Skeletal muscle tissue (tissue), 4 donors: ENCODE data around the gene TIMM13. TPM values are rescaled to one million over a fixed set of nuclear protein-coding genes. Genes with fewer than 3 reads are reported as not detected.

Experiments used
- H3K27ac ChIP-seq: one replicate; pipeline ENCODE4 v1.7.0; 2013; ENCODE audit warnings: mild to moderate bottlenecking, low read depth, low read length, inconsistent platforms
- H3K27me3 ChIP-seq, 3 donors: one replicate each; pipeline ENCODE4 v1.7.0; 2013; ENCODE audit warnings: low read length in 3 of 3; ENCODE audit not compliant: control insufficient read depth in 3 of 3, insufficient read depth in 3 of 3
- H3K36me3 ChIP-seq, 3 donors: one replicate each; pipeline ENCODE4 v1.7.0; 2013; ENCODE audit warnings: low read length in 3 of 3; ENCODE audit not compliant: control insufficient read depth in 3 of 3, insufficient read depth in 3 of 3
- H3K4me1 ChIP-seq, 3 donors: one replicate each; pipeline ENCODE4 v1.7.0; 2013; ENCODE audit warnings: low read length in 3 of 3, mild to moderate bottlenecking in 3 of 3; ENCODE audit not compliant: control insufficient read depth in 3 of 3, insufficient read depth in 3 of 3
- H3K4me3 ChIP-seq, 3 donors: one replicate each; pipeline ENCODE4 v1.7.0; 2013; ENCODE audit warnings: low read length in 3 of 3
- H3K9ac ChIP-seq, 3 donors: one replicate each; pipeline ENCODE4 v1.7.0; 2013; ENCODE audit warnings: low read length in 3 of 3, mild to moderate bottlenecking in 3 of 3, moderate library complexity in 2 of 3, low read depth in 1 of 3
- H3K9me3 ChIP-seq, 3 donors: one replicate each; pipeline ENCODE4 v1.7.0; 2013; ENCODE audit warnings: low read length in 3 of 3; ENCODE audit not compliant: control insufficient read depth in 3 of 3
- total RNA-seq: library from RNA; depleted of rRNA; stranded (reverse); fragments of >200 nt; gene quantifications from one replicate; pipeline ENCODE4 v1.2.3, GENCODE V29; 2014
- donor health status: Osteomylitis.

The TIMM13 gene
- total RNA-seq, 1 donor from 2014 or later: 29.7 TPM

- no peaks in the 10 kb centered on the region for H3K36me3 ChIP-seq
- H3K4me3 ChIP-seq: no peak overlapping the region
- H3K9me3 ChIP-seq: no peaks in the 10 kb centered on the region
- H3K4me1 ChIP-seq: peaks cover 0 to 5% (median 0%) of the 10 kb centered on the region in 3 donors
- no peak overlapping the region for H3K9ac ChIP-seq
- no peak overlapping the region for H3K27ac ChIP-seq
- H3K27me3 ChIP-seq: peaks cover 8 to 20% (median 9%) of the 10 kb centered on the region in 3 donors
These were observed 36.2 kb downstream of the TIMM13 start for GRCh38 chr19:2391118-2391725.

GRCh38 chr19:2389594-2389993 lies 37.8 kb downstream of the TIMM13 start:
- H3K9me3 ChIP-seq: no peaks in the 10 kb centered on the region
- no peak overlapping the region for H3K27ac ChIP-seq
- H3K27me3 ChIP-seq: peaks cover 5 to 14% (median 5%) of the 10 kb centered on the region in 3 donors
- peaks cover 0 to 6% (median 4%) of the 10 kb centered on the region in 3 donors for H3K4me1 ChIP-seq
- no peaks in the 10 kb centered on the region for H3K36me3 ChIP-seq
- H3K4me3 ChIP-seq: no peak overlapping the region
- H3K9ac ChIP-seq: no peak overlapping the region

- no peaks in the 10 kb centered on the region for H3K36me3 ChIP-seq
- H3K27ac ChIP-seq: no peak overlapping the region
- no peak overlapping the region for H3K9ac ChIP-seq
- peaks cover 5 to 12% (median 5%) of the 10 kb centered on the region in 3 donors for H3K27me3 ChIP-seq
- peaks cover 5 to 10% (median 8%) of the 10 kb centered on the region in 3 donors for H3K4me1 ChIP-seq
- H3K9me3 ChIP-seq: no peaks in the 10 kb centered on the region
- H3K4me3 ChIP-seq: no peak overlapping the region
These were observed 39.8 kb downstream of the TIMM13 start for GRCh38 chr19:2387367-2388288.

GRCh38 chr19:2385053-2385721 lies 42.2 kb downstream of the TIMM13 start:
- H3K4me3 ChIP-seq: peak overlapping the region in 2 of 3 donors; percentile 52 to 56
- no peaks in the 10 kb centered on the region for H3K36me3 ChIP-seq
- H3K27me3 ChIP-seq: peaks cover 5 to 12% (median 5%) of the 10 kb centered on the region in 3 donors
- no peak overlapping the region for H3K27ac ChIP-seq
- H3K4me1 ChIP-seq: peaks cover 5 to 10% (median 8%) of the 10 kb centered on the region in 3 donors
- peak overlapping the region in 1 of 3 donors; percentile 33 for H3K9ac ChIP-seq
- H3K9me3 ChIP-seq: peaks cover 0 to 3% (median 0%) of the 10 kb centered on the region in 3 donors

- H3K27ac ChIP-seq: no peak overlapping the region
- H3K4me1 ChIP-seq: peaks cover 5 to 10% (median 8%) of the 10 kb centered on the region in 3 donors
- H3K9me3 ChIP-seq: peaks cover 0 to 3% (median 0%) of the 10 kb centered on the region in 3 donors
- H3K27me3 ChIP-seq: peaks cover 0 to 8% (median 4%) of the 10 kb centered on the region in 3 donors
- H3K4me3 ChIP-seq: no peak overlapping the region
- H3K36me3 ChIP-seq: no peaks in the 10 kb centered on the region
- no peak overlapping the region for H3K9ac ChIP-seq
These were observed 44.7 kb downstream of the TIMM13 start for GRCh38 chr19:2382530-2383222.

GRCh38 chr19:2381148-2381820 lies 46.1 kb downstream of the TIMM13 start:
- H3K4me3 ChIP-seq: no peak overlapping the region
- H3K9ac ChIP-seq: no peak overlapping the region
- no peaks in the 10 kb centered on the region for H3K36me3 ChIP-seq
- peaks cover 10 to 15% (median 14%) of the 10 kb centered on the region in 3 donors for H3K4me1 ChIP-seq
- H3K27ac ChIP-seq: no peak overlapping the region
- peaks cover 0 to 4% (median 0%) of the 10 kb centered on the region in 3 donors for H3K27me3 ChIP-seq
- peaks cover 0 to 3% (median 0%) of the 10 kb centered on the region in 3 donors for H3K9me3 ChIP-seq

- H3K4me3 ChIP-seq: no peak overlapping the region
- H3K9ac ChIP-seq: no peak overlapping the region
- no peak overlapping the region for H3K27ac ChIP-seq
- H3K36me3 ChIP-seq: no peaks in the 10 kb centered on the region
- H3K27me3 ChIP-seq: peaks cover 0 to 7% (median 5%) of the 10 kb centered on the region in 3 donors
- H3K4me1 ChIP-seq: peaks cover 10 to 16% (median 14%) of the 10 kb centered on the region in 3 donors
- peaks cover 0 to 3% (median 0%) of the 10 kb centered on the region in 3 donors for H3K9me3 ChIP-seq
These were observed 46.8 kb downstream of the TIMM13 start for GRCh38 chr19:2380567-2380966.

GRCh38 chr19:2376784-2377519 lies 50.4 kb downstream of the TIMM13 start:
- Histone ChIP-seq H3K4me3 (no peak overlapping the region), H3K4me1 (peaks cover 5 to 8% (median 5%) of the 10 kb centered on the region in 3 donors), H3K36me3 (no peaks in the 10 kb centered on the region), H3K27ac (no peak overlapping the region), H3K9me3 (peaks cover 0 to 3% (median 0%) of the 10 kb centered on the region in 3 donors), H3K27me3 (peaks cover 3 to 15% (median 5%) of the 10 kb centered on the region in 3 donors), H3K9ac (peak overlapping the region in 1 of 3 donors; percentile 25)
